ENCODE data around the gene EPM2AIP1. TPM values are rescaled to one million over a fixed set of nuclear protein-coding genes. Genes with fewer than 3 reads are reported as not detected.

The EPM2AIP1 gene
- total RNA-seq, 1 experiment from 2014 or later, result 7.3 TPM

- intact Hi-C loops (cut with micrococcal nuclease; ENCODE audit: unreplicated experiment), result no loop called here
Measured at GRCh38 chr3:36941162-36941561, 51.8 kb downstream of the EPM2AIP1 start.

GRCh38 chr3:36937492-36937891 lies 55.4 kb downstream of the EPM2AIP1 start:
- BruUV-seq (replicated peaks), result no TSS peak
- intact Hi-C loops (cut with micrococcal nuclease; ENCODE audit: unreplicated experiment), result no loop called here
- H3K9me3 ChIP-seq (ENCODE audit: control insufficient read depth, insufficient read depth, low read depth, low read length), result no peaks in the 10 kb centered on the region
- POLR2A ChIA-PET, result no interaction called here
- no peaks in the 10 kb centered on the region for H3K27me3 ChIP-seq (ENCODE audit: control insufficient read depth, insufficient read depth, low read length)
- in situ Hi-C loops (cut with HindIII; ENCODE audit: low pct_unique_long_range_greater_than_20kb, low sequenced_read_pairs), result no loop called here
- DNase-seq (ENCODE audit: low read depth, low spot score) (no peak), ATAC-seq (no peak)
- no peak overlapping the region for H3K4me3 ChIP-seq (ENCODE audit: low read depth in 2 of 2, low read length in 2 of 2)
- H3K27ac ChIP-seq (ENCODE audit: low read length), result no peak overlapping the region
- TF ChIP-seq TCF7L2 (IDR thresholded peaks at IDR 0.05; ENCODE audit: low read depth, low read length) (no peak), REST (IDR thresholded peaks at IDR 0.05; ENCODE audit: insufficient read depth in 1 of 2, low read depth in 2 of 2, low read length in 1 of 2) (no peak), CTCF (IDR thresholded peaks at IDR 0.05) (no peak), POLR2AphosphoS5 (IDR thresholded peaks at IDR 0.05; ENCODE audit: low read depth, low read length) (no peak), SIN3A (IDR thresholded peaks at IDR 0.05; ENCODE audit: borderline replicate concordance, insufficient read depth, low read depth, low read length) (no peak)
- H3K36me3 ChIP-seq (ENCODE audit: control insufficient read depth, insufficient read depth, low read length), result no peaks in the 10 kb centered on the region
- CTCF ChIA-PET, result no interaction called here
- H3K4me1 ChIP-seq (ENCODE audit: control insufficient read depth, insufficient read depth, low read length), result no peaks in the 10 kb centered on the region

More at GRCh38 chr3:36941162-36941561, 51.8 kb downstream of the EPM2AIP1 start:
- no peak for ATAC-seq
- TF ChIP-seq SIN3A (IDR thresholded peaks at IDR 0.05; ENCODE audit: borderline replicate concordance, insufficient read depth, low read depth, low read length) (no peak), REST (IDR thresholded peaks at IDR 0.05; ENCODE audit: insufficient read depth in 1 of 2, low read depth in 2 of 2, low read length in 1 of 2) (no peak), TCF7L2 (IDR thresholded peaks at IDR 0.05; ENCODE audit: low read depth, low read length) (no peak), CTCF (IDR thresholded peaks at IDR 0.05) (no peak), POLR2AphosphoS5 (IDR thresholded peaks at IDR 0.05; ENCODE audit: low read depth, low read length) (no peak)
- in situ Hi-C loops (cut with HindIII; ENCODE audit: low pct_unique_long_range_greater_than_20kb, low sequenced_read_pairs), result no loop called here
- ChIA-PET POLR2A (no interaction called here), CTCF (no interaction called here)
- no TSS peak for BruUV-seq (replicated peaks)
- no peak for DNase-seq (ENCODE audit: low read depth, low spot score)
- no peaks in the 10 kb centered on the region for H3K27me3 ChIP-seq (ENCODE audit: control insufficient read depth, insufficient read depth, low read length)
- no peaks in the 10 kb centered on the region for H3K9me3 ChIP-seq (ENCODE audit: control insufficient read depth, insufficient read depth, low read depth, low read length)
- H3K4me3 ChIP-seq (ENCODE audit: low read depth in 2 of 2, low read length in 2 of 2), result no peak overlapping the region
- H3K36me3 ChIP-seq (ENCODE audit: control insufficient read depth, insufficient read depth, low read length), result no peaks in the 10 kb centered on the region
- H3K4me1 ChIP-seq (ENCODE audit: control insufficient read depth, insufficient read depth, low read length), result peaks cover 4% of the 10 kb centered on the region; the same call in 1 of the 2 replicates
- no peak overlapping the region for H3K27ac ChIP-seq (ENCODE audit: low read length)

Other genes starting within 250 kb of the EPM2AIP1 start
- gene DCLK3, start 228.6 kb downstream of the EPM2AIP1 start, total RNA-seq (2021; ENCODE audit: unreplicated experiment), result not detected
- 3.2 TPM for gene TRANK1, start 48.1 kb downstream of the EPM2AIP1 start, total RNA-seq (2021; ENCODE audit: unreplicated experiment)
- gene MLH1, start 387 bp upstream of the EPM2AIP1 start, total RNA-seq (2021; ENCODE audit: unreplicated experiment), result 28.5 TPM
- gene LRRFIP2, start 181.5 kb upstream of the EPM2AIP1 start, total RNA-seq (2021; ENCODE audit: unreplicated experiment), result 32.3 TPM

Measured in Panc1 (cell line).